C4-2B (cell line): ENCODE measurements around the gene AJUBA.

Experiments
- ZFX ChIP-seq: fragments of 450-650 bp; IDR thresholded peaks from 2 replicates; pipeline ENCODE4 v1.6.1; 2017
- TF ChIP-seq, protein P1 (sequence below): fragments of 450-650 bp; conservative IDR thresholded peaks from 2 replicates; pipeline ENCODE4 v1.5.1; 2017; ENCODE audit warnings: mild to moderate bottlenecking

- TF ChIP-seq, protein P1, sequence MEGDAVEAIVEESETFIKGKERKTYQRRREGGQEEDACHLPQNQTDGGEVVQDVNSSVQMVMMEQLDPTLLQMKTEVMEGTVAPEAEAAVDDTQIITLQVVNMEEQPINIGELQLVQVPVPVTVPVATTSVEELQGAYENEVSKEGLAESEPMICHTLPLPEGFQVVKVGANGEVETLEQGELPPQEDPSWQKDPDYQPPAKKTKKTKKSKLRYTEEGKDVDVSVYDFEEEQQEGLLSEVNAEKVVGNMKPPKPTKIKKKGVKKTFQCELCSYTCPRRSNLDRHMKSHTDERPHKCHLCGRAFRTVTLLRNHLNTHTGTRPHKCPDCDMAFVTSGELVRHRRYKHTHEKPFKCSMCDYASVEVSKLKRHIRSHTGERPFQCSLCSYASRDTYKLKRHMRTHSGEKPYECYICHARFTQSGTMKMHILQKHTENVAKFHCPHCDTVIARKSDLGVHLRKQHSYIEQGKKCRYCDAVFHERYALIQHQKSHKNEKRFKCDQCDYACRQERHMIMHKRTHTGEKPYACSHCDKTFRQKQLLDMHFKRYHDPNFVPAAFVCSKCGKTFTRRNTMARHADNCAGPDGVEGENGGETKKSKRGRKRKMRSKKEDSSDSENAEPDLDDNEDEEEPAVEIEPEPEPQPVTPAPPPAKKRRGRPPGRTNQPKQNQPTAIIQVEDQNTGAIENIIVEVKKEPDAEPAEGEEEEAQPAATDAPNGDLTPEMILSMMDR = no peak
- TF ChIP-seq ZFX = no peak
Measured at GRCh38 chr14:23021434-23021833, 39.1 kb upstream of the AJUBA start.
